Cardiac fibroblast (primary cell): ENCODE data around the gene TBC1D8.

Experiments used
- DNase-seq, 2 donors: peaks; one replicate each; pipeline versions ENCODE4 v3.0.0 to v3.0.0-alpha.2; 2010; ENCODE audit warnings: low read depth in 2 of 2
- H3K4me3 ChIP-seq, 2 donors: replicated peaks in 1 of 2; 1 replicate in 1 of 2; 2 replicates in 1 of 2; pipeline ENCODE4 v1.5.1; 2011; ENCODE audit warnings: low read depth in 2 of 2, low read length in 2 of 2, mild to moderate bottlenecking in 2 of 2, moderate library complexity in 1 of 2
- TF ChIP-seq, protein P1 (sequence below): IDR thresholded peaks from one replicate; pipeline ENCODE4 v1.5.1; 2011; ENCODE audit warnings: low read depth, mild to moderate bottlenecking, low read length, inconsistent platforms

TBC1D8 gene

DNA sequence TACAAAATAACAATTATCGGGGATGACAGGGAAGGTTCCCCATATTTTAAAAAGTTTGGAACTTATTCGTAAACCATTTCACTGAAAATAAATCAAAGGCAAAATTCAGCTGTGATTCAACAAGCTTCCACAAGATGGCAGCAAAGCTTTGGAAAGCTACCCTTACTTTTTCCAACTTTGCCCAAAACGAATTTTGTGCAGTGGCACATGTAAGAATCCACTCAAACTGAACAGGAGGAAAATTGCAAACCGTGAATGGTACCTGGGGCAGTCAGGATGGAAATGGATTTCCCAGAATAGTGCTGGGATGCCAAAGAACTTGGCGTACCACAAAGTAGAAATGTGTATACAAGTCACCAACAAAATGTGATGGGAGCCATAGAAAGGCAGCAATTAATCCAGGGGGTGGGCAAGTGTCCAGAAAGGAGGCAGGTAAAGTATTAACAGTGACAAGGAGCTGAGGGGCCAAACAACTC lies 138.4 kb downstream of the TBC1D8 start:
- DNase-seq = peak; percentile 68 to 69

DNA sequence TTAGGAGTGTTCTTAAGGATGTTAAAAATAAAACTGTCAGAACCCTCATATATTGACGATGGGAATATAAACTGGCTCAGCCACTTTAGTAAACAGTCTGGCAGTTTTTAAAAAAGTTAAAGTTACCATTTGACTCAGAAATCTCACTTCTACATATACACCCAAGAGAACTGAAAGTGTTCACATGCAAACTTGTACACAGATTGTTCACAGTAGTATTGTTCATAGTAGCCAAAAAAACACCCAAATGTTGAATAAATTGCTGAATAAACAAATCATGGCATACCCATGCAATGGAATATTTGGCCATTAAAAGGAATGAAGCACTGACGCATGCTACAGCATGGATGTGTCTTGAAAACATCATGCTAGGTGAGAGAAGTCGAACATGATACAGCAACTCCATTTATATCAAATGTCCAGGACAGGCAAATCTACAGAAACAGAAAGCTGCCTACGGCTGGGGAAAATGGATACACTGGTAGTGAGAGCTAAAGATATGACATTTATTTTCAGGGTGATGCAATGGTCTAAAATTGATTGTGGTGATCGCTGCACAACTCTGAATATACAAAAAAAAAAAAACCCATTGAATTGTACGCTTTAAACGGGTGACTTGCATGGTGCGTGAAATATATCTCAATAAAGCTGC lies 139.0 kb downstream of the TBC1D8 start:
- TF ChIP-seq, protein P1, sequence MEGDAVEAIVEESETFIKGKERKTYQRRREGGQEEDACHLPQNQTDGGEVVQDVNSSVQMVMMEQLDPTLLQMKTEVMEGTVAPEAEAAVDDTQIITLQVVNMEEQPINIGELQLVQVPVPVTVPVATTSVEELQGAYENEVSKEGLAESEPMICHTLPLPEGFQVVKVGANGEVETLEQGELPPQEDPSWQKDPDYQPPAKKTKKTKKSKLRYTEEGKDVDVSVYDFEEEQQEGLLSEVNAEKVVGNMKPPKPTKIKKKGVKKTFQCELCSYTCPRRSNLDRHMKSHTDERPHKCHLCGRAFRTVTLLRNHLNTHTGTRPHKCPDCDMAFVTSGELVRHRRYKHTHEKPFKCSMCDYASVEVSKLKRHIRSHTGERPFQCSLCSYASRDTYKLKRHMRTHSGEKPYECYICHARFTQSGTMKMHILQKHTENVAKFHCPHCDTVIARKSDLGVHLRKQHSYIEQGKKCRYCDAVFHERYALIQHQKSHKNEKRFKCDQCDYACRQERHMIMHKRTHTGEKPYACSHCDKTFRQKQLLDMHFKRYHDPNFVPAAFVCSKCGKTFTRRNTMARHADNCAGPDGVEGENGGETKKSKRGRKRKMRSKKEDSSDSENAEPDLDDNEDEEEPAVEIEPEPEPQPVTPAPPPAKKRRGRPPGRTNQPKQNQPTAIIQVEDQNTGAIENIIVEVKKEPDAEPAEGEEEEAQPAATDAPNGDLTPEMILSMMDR = no peak
- no peak overlapping the region for H3K4me3 ChIP-seq
- no peak for DNase-seq

More for the DNA sequence above, 138.4 kb downstream of the TBC1D8 start:
- no peak overlapping the region for H3K4me3 ChIP-seq
- TF ChIP-seq, protein P1 = peak; percentile 75

DNA sequence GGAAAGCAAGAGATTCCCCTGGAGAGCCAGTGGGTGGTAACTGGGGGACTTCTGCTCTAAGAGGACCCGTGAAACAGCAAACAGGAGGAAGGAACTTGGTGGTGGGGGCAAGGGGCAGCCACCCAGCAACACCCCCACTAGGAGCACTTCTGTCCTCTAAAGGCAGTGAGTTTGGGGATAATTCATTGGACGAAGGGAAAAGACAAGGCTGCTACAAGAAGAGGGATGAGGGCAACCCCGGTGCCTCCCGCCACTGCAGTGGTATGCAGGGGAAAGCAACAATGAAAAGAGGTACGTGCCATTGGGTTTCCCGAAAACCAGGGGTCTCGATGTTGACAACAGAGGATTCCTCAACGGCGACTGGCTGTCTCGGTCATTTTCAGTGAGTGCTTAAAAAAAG lies 140.0 kb downstream of the TBC1D8 start:
- H3K4me3 ChIP-seq = no peak overlapping the region
- DNase-seq = no peak
- TF ChIP-seq, protein P1 = no peak

DNA sequence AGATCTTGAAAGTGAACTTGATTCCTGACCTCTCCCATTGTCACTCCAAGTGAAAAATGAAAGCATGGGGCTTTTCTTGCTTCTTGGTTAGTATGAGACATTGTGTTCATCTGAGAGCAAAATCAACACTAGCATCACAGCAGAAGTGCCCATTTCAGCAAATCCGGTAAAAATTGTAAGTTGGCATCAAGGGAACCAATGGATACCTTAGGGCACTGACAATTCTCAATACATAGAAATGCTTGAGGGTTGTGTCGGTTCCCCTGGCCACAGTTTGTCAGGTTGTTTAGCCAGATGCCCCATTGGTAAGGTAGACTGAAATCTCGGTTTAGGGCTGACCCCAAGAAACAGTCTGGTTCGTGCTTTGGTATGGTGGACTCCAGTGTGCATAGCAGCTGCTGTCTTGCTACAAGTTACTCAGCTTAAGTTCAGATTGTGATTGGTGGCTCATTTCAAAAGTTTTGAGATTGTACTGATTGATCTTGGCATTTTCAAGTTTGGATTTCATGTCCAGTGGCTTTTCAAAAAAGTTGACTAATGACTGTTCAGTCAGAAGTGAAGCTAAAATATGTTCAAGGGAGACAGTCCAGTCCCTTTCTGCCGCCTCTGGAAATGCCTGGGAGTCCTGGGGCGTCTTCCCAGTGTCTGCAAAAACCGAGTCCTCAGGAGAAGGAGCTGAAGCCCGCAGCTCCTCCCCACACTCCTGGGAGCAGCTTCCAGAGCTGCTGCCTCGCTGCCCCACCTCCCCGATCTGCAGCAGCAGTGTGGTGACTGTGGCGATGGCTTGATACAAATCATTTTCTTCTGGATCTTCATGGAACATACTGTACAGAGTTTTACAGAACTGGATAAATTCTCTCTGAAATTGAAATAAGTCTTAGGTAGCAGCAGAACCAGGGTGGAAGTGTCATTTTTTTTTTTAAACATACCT lies 143.5 kb downstream of the TBC1D8 start:
- TF ChIP-seq, protein P1 = no peak
- DNase-seq = peak in 1 of 2 donors; percentile 9
- no peak overlapping the region for H3K4me3 ChIP-seq

DNA sequence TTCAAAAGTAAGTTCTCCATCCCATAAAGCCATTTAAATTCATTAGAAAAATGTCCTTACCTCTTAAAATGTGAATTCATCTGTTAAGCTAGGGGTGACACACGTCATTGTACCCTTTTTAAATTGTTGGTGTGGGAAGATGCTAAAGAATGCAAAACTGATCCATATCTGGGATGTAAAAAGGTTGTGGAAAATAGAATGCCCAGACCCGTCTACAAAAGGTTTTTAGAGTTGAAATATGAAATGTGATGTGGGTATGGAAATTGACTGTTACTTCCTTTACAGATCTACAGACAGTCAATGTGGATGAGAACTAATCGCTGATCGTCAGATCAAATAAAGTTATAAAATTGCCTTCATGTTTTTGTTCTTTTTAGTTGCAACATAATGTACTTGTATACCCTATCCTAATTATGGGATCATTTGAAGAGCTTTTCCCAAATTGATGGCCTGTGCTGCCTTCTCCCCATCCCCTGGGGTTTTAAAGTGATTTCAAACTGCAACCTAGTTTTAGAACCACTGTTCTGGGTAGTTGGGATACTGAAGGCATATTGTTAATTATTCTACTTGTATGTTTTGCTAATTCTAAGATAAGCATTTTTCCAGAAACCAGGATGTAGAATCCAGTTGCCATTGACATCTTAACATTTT lies 145.0 kb downstream of the TBC1D8 start:
- TF ChIP-seq, protein P1 = no peak
- DNase-seq = no peak
- H3K4me3 ChIP-seq = no peak overlapping the region

DNA sequence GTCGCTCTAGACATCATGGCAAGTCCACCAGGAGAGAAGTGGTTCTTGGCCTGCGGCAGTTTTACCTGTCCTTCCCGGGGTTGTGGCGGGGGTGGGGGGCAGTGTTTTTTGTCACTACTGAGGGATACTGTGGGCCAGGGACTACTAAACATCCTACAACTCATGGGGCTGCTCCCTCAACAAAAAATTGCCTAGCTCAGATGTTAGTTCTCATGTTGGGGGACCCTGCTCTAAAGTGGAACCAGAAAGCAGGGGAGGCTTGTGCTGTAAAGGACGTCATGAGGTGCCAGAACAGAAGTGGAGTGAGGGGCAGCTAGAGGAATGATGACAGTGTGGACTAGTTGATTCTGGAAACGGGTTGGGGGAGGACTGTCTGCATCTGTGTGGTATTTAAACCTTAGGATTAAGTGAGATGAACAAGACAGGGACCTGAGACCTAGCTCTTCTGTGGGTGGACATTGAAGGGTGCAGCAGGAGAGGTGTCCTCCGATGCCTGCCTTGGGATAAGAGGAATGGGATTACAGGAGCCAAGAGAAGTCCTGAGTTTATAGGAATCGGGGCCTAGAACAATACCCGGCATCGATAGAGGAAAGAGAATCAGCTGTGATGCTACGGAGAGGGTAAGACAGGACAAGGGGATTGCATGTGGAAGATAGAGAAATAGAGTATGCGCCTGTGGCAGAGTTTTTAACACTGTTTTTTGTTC lies 146.4 kb downstream of the TBC1D8 start:
- TF ChIP-seq, protein P1 = no peak
- H3K4me3 ChIP-seq = peak overlapping the region in 1 of 2 donors; percentile 89
- no peak for DNase-seq
